LoVo (cell line): ENCODE results near the gene SCAF8.
"Not testable (repeated sequence)": the region's sequence is repeated elsewhere in the genome, so short reads cannot be mapped to it uniquely, and the experiment has no call there.

Experiments used
- DNase-seq: peaks from one replicate; pipeline ENCODE4 v3.0.0-alpha.2; 2016; ENCODE audit warnings: low spot score

SCAF8 gene

DNA sequence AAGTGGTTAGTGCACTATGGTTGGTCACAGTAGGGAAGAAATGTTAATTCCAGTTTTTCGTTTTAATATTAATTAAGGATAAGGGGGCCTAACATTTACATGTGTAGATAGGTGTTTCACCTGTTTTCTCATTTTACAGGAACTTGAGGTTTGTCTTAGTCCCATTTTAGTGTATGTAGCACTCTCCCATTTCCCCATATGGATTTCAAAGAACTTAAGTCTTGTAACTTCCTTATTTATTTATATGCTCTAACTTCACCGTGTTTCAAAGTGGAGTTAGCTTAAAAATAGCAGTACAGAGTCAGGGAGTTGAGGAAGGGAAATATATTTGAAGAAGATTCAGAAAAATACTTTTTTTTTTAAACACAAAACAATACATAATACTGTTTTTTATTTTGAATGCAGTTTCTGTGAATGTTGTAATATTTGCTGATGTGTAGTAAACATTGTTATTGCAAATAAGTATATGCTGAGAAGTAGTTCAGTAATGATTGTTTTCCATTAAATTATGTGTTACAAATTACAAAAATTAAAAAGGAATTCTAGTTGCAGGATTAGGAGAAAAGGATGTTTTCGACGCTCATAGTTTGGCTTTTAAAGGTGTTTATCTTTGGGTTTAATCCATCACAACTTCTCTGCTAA, 3.5 kb downstream of the SCAF8 start:
- DNase-seq = no peak

DNA sequence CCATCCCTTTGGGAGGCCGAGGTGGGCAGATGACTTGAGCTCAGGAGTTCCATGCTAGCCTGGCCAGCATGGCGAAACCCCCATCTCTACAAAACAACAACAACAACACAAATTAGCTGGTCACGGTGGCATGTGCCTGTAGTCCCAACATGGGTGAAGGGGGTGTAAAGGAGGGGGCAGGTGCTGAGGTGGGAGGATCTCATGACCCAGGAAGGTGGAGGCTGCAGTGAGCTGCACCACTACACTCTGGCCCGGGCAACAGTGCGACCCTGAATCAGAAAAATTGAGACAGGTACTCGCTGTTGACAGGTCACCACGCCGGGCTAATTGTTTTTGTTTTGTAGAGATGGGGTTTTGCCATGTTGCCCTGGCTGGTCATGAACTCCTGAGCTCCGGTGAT, 4.2 kb downstream of the SCAF8 start:
- DNase-seq = no peak

GRCh38 chr6:154738551-154738961, 5.3 kb downstream of the SCAF8 start:
- DNase-seq = no peak

DNA sequence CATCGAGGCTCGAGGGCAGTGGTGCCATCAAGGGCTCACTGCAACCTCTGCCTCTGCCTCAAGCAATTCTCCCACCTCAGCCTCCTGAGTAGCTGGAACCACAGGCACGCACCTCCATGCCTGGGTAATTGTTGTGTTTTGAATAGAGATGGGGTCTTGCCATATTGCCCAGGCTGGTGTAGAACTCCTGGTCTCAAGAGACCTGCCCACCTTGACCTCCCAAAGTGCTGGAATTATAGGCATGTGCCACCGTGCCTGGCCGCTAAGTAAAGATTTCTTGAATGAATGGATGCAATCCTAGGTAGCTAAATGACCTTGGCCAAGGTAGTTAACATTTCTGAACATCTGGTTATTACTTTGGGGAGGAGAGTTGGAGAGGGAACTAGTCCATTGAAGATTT, 7.4 kb downstream of the SCAF8 start:
- no peak for DNase-seq

GRCh38 chr6:154742891-154743290, 9.7 kb downstream of the SCAF8 start:
- no peak for DNase-seq

GRCh38 chr6:154744029-154744745, 11.0 kb downstream of the SCAF8 start:
- not testable (repeated sequence) for DNase-seq

DNA sequence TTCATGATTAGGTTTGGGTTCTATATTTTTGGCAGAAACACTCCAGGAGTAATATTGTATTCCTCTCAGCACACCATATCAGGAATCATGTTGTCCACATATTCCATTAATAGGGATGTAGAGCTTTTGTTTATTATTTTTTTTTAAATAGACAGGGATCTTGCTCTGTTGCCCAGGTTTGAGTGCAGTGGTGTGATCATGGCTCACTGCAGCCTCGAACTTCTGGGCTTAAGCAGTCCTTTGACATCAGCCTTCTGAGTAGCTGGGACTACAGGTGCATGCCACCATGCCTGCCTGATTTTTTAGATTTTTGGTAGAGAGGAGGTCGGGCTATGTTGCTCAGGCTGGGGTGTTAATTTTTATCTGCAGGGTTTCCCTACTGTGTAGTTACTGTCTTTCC, 12.0 kb downstream of the SCAF8 start:
- no peak for DNase-seq

DNA sequence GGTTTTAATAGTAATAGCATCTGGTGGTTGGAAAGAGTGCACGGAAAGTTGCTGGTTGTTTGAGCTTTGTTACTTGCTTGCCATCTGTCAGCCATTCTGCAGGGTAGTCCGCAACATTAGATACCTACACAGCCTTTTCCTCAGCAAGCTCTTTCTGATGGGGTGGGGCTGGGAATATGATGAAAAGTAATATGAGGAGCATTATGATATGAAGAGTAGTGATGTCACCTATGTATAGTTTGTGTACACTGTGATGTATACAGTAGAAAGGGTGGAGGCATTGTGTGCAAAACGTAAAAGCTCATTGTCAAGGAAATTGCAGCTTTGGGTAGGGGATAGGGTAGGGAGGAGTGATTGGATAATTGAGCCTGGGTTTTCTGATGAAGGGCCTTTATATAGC, 16.1 kb downstream of the SCAF8 start:
- no peak for DNase-seq

DNA sequence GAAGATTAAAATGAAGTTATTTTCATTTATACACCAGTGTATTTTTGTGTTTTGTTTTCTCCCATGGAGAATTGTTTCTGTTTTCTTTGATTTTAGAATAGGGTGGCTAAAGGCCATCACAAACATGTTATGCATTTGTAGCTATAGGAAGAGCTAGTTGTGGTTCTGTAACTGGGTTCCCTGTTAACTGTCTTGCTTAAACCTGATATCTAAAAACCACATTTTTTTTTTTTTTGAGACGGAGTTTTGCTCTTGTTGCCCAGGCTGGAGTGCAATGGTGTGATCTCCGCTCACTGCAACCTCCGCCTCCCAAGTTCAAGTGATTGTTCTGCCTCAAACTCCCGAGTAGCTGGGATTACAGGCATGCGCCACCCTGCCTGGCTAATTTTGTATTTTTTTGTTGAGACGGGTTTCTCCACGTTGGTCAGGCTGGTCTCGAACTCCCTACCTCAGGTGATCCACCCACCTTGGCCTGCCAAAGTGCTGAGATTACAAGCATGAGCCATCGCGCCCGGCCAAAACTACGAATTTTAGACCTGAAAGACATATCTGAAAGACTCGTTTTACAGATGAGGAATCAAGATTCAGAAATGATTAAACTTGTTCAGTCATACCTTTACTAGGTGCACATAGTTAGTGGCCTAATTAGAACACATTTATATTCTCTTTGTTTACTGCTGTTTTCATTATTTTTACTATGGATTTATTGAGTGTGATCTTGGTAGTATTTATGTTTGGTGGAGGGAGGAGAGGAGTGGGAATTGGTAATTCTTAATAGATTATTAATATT, 18.0 kb downstream of the SCAF8 start:
- DNase-seq = no peak

GRCh38 chr6:154752022-154752421, 18.8 kb downstream of the SCAF8 start:
- no peak for DNase-seq

- DNase-seq = no peak
These were observed 20.9 kb downstream of the SCAF8 start for GRCh38 chr6:154754152-154754551.

DNA sequence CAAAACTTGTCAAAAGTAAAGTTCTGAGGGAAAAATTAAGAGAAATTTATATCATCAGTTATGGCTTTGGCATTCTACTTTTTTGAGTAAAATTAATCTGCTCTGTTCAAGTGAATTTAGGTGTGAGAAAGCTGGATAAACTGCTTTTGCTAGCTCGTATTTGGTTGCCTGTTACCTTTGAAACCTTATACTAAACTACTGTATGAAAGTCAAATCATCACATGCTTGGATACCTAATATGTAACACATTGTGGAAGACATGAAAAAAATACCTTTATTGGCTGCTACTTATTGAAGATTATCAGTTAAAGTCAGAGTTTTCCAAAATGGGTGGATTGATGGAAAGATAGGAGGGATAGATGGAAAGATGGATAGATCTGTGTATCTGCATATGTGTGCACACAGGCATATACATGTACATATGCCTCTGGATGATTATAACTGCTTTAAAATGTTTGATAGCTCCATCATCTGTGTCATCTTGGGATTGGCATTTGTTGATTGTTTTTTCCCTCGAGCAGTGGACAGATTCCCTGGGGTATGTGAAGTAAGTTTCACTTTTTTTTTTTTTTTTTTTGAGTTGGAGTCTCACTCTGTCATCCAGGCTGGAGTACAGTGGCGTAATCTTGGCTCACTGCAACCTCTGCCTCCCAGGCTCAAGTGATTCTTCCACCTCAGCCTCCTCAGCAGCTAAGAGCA, 24.3 kb downstream of the SCAF8 start:
- no peak for DNase-seq

DNA sequence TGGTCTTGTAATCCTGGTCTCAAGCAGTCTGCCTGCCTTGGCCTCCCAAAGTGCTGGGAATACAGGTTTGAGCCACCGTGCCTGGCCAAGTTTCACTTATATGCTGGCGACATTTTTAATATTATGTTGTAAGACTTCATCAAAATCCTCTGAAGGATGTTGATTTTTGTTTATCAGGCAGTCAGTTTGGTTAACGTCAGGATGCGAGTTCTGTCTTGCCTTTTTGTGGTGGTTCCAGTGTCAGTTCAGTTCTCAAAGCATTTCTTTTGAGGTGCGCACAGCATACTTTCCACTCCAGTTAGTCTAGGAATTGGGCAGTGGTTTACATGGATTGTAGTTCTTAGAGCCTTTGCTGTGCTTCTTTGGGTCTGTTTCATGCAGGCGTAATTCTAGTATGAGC, 24.9 kb downstream of the SCAF8 start:
- DNase-seq = no peak

DNA sequence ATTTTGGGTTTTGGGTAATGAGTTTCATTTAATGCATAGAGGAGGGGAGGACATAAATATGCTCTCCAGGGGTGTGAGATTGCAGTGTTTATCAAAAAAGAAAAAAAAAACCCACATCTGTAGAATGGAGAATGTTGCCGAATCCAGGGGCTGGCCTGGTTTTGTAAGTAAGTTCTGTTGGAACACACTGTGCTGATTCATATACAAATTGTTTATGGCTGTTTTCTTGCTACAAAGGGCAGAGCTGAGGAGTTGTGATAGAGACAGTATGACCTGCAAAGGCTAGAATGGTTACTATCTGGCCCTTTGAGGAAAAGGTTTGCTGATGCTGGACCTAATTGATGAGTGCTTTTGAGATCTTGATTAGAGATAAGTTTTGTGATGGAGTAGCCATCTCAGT, 30.4 kb downstream of the SCAF8 start:
- no peak for DNase-seq

GRCh38 chr6:154765273-154765672, 32.1 kb downstream of the SCAF8 start:
- no peak for DNase-seq

DNA sequence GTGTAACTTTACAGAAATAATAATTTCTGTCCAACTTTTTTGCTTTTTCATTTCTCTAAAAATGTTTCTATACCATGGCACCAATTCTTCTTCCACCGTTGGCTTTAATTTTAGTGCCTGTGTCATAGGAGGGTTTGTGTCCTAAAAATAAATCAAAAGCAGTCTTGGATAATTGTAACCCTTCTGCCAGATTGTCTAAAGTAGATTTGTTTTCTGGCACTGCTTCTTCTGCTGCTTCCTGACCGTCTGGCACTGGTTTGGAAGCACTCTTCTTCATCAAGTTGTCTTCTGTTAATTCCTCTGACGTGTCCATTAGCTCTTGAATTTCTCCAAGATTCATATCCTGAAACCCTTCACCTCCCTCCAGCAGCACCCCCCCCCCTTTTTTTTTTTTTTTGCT, 33.1 kb downstream of the SCAF8 start:
- DNase-seq = no peak

GRCh38 chr6:154767003-154767723, 33.9 kb downstream of the SCAF8 start:
- no peak for DNase-seq

DNA sequence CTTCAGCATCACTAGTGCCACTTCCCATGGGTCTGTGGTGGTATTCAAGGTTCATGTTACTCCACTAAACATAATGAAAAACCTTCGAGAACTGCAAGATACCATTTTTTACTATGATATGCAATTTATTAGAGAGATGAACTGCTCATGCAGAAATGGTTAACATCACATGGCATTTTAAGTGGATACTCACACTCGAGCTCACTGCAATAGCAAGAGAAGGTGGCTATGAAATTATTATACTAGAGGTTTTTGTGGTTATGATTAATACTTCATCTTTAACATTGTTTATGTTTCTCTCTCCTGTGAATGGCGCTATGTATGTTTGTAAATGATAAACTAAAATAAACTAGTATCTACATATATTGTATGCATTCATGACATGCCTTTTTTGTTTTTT, 35.1 kb downstream of the SCAF8 start:
- no peak for DNase-seq

DNA sequence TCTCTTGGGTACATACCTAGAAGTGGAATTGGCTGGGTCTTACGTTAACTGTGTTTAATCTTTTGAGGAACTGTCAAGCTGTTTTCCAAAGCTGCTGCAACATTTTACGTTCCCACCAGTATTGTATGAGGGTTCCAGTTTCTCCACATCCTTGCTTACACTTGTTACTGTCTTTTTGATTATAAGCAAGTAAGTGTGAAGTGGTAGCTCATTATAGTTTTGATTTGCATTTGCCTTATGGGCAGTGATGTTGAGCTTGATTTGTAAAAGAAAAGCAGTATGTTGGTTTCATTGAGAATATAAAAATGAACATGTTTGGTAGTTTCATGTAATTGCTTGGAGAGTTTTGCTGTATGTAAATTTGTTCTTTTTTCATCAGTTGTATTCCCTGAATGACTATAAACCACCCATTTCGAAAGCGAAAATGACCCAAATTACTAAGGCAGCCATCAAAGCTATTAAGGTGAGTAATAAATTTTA, 40.4 kb downstream of the SCAF8 start:
- DNase-seq = no peak

DNA sequence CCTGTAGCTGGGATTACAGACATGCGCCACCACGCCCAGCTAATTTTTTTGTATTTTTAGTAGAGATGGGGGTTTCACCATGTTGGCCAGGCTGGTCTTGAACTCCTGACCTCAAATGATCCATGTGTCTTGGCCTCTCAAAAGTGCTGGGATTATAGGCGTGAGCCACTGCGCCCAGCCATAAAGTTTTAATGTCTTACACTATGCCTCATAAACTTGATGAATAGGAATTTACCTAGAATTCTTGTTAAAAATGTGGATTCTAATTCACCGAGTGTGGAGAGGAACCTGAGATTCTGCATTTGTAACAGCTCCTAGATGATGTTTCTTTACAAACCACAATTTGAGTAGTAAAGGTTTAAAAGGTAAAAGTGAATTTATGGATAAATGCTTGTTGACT, 45.9 kb downstream of the SCAF8 start:
- not testable (repeated sequence) for DNase-seq

DNA sequence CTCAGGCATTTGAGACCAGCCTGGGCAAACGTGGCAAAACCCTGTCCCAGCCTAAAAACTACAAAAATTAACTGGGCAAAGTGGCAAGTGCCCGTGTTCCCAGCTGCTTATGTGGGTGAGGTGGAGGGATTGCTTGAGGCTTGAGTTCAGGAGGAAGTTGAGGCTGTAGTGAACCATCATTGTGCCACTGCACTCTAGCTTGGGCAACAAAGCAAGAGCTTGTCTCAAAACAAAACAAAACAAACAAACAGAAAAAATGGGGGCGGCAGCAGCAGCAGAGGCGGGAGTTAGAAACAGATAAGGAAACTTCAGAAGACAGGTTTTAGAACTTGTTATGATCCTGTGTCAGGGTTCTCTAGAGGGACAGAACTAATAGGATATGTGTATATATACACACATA, 49.0 kb downstream of the SCAF8 start:
- DNase-seq = no peak

DNA sequence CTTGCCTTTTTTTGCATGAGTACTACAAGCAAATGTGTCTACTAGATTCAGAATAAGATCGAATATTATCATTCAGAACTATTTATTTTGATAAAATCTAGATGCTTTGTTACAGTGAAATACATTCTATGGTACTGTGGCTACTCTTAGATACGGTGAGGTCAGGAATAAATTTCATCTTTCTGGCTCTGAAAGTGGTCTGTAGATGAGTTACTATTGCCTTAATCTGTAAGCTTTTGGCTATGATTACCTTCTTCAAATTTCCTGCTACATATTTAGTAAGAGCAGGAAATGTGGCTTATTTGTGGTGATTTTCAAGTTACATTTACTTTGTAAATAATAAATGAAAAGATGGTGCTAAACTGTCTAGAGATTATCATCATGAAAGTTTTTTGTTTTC, 50.0 kb downstream of the SCAF8 start:
- no peak for DNase-seq
